GM18951 (cell line): Measurements from ENCODE around the gene KSR1.

Experiments used
- POLR2A ChIP-seq: IDR thresholded peaks from 4 replicates; pipeline ENCODE4 v1.6.1; 2011; ENCODE audit warnings: mild to moderate bottlenecking; ENCODE audit not compliant: insufficient read length, insufficient read depth; ENCODE audit errors: extremely low read depth
- in situ Hi-C: fragments of 300-500 bp; cut with MboI; formaldehyde crosslinking; loops from one replicate; pipeline ENCODE4 v1.12.0; 2022; ENCODE audit warnings: low sequenced_read_pairs, mixed read lengths, inconsistent platforms; ENCODE audit not compliant: unreplicated experiment

Gene KSR1

GRCh38 chr17:27502526-27503324 lies 46.5 kb downstream of the KSR1 start:
- TF ChIP-seq POLR2A, result no peak
- in situ Hi-C loops, result no loop called here

GRCh38 chr17:27503611-27504010 lies 47.4 kb downstream of the KSR1 start:
- TF ChIP-seq POLR2A, result no peak
- in situ Hi-C loops, result no loop called here

DNA sequence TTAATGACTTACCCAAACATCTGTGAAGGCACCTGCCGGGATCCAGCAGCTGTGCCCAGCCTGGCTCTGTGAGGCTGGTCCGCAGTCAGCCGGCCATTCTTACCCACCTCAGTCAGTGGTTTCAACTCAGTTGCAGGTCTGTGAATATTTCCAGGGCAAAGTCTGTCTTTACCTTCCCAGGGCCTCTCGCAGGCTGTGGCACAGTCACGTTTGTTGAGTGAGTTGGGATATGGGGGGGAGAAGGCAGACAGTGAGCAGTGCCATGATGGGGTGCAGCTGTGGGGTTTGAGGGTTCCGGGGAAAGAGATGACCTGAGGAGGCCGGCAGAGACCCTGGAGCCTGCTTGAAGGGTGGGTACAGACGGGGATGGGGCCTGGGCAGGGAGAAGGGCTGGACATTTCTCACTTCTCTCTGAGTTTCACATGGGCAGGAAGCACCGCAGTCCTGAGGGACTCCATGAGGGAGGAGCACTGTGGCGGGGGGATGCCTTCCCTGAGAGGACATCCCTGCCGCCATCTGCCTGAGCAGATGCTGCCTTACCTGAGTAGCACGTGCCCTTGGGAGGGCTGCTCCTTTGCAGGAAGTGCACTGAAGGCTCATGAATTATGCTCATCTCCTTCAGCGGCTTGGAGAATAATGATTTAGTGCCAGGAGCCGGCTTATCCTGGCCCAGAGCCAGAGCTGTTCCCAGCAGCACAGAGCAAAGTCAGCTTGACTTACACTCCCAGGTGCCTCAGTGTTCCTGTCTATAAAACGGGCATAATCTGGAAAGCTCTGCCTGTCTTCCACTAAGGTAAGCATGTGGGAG lies 48.1 kb downstream of the KSR1 start:
- in situ Hi-C loops, result no loop called here
- no peak for TF ChIP-seq POLR2A

- in situ Hi-C loops, result no loop called here
- no peak for TF ChIP-seq POLR2A
Measured at GRCh38 chr17:27506348-27507218, 50.3 kb downstream of the KSR1 start.

- in situ Hi-C loops, result no loop called here
- TF ChIP-seq POLR2A, result no peak
Measured at GRCh38 chr17:27511168-27511883, 55.1 kb downstream of the KSR1 start.

DNA sequence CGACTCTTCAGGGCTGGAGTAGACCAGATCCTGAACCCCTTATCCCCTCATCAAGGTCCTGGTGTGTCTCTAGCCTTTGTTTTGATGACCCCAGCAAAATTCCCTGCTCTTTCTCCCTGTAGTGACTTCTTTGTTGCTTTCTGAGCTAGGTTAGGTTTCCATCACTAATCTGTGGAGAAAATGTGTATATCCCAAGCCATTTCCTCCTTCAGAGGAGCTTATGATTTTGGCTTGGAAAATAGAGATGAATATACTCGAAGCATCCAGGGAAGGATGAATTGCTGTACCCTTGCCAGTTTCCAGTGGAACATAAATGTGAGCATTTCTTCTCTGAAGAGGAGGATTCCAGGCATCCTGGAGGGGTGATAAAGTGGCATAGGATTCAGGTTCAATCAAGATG lies 55.8 kb downstream of the KSR1 start:
- in situ Hi-C loops, result no loop called here
- TF ChIP-seq POLR2A, result no peak

GRCh38 chr17:27512511-27513346 lies 56.5 kb downstream of the KSR1 start:
- no peak for TF ChIP-seq POLR2A
- in situ Hi-C loops, result no loop called here

GRCh38 chr17:27513849-27514248 lies 57.6 kb downstream of the KSR1 start:
- in situ Hi-C loops, result no loop called here
- no peak for TF ChIP-seq POLR2A

GRCh38 chr17:27514595-27515413 lies 58.6 kb downstream of the KSR1 start:
- in situ Hi-C loops, result no loop called here
- TF ChIP-seq POLR2A, result no peak

DNA sequence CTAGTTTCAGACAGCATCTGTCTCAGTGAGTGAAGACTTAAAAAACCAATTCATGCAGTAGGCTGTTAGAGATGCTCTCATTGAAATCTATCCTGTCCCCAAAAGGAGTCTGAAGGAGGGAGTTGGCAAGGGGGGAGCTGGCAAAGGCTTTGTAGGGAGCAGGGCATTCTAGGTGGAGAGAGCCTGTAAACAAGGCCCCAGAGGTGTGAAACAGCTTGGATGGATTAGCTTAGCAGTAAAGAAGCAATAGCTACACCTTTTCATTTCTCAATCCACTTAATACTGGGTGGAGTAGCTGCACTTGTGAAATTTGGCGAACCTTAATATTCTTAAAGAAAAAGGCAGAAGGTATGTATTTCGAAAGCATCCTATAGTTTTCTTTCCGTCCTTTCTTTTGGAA lies 61.8 kb downstream of the KSR1 start:
- in situ Hi-C loops, result no loop called here
- TF ChIP-seq POLR2A, result no peak
